ENCODE data around the gene FBXO9. TPM values are rescaled to one million over a fixed set of nuclear protein-coding genes. Genes with fewer than 3 reads are reported as not detected.
A peak's percentile ranks its signal among the peaks of the same experiment; 100 is the strongest.

FBXO9 gene
- total RNA-seq, 1 donor from 2014 or later = 61.4 TPM

DNA sequence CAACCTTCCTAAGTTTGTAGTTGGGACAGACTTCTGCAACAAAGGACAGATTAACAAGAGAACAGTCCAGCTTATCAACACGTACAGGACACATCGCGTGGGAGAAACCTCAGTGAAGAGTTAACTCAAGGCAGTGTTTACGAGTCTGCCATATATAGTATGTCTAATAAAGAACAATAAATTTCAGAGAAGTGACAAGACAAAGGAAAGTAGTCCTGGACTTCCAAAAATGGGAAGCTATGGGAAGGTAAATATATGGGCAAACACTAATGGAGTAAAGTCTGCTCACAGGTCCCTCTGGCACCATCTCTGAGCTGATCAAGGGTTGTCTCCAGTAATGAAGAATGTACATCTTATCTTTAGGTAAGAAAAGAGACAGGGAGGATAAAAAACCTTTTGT is 48.5 kb downstream of the FBXO9 start:
- H3K27me3 ChIP-seq = no peaks in the 10 kb centered on the region
- H3K4me3 ChIP-seq = no peak overlapping the region
- H3K27ac ChIP-seq = no peak overlapping the region
- peaks cover 8% of the 10 kb centered on the region for H3K4me1 ChIP-seq
- H3K36me3 ChIP-seq = no peaks in the 10 kb centered on the region
- intact Hi-C loops (cut with DNase I) = no loop called here
- no peaks in the 10 kb centered on the region for H3K9me3 ChIP-seq
- no peak for DNase-seq (ENCODE audit: extremely low spot score in 2 of 2)
- TF ChIP-seq POLR2A (IDR thresholded peaks at IDR 0.05) = no peak
- TF ChIP-seq, protein P1, sequence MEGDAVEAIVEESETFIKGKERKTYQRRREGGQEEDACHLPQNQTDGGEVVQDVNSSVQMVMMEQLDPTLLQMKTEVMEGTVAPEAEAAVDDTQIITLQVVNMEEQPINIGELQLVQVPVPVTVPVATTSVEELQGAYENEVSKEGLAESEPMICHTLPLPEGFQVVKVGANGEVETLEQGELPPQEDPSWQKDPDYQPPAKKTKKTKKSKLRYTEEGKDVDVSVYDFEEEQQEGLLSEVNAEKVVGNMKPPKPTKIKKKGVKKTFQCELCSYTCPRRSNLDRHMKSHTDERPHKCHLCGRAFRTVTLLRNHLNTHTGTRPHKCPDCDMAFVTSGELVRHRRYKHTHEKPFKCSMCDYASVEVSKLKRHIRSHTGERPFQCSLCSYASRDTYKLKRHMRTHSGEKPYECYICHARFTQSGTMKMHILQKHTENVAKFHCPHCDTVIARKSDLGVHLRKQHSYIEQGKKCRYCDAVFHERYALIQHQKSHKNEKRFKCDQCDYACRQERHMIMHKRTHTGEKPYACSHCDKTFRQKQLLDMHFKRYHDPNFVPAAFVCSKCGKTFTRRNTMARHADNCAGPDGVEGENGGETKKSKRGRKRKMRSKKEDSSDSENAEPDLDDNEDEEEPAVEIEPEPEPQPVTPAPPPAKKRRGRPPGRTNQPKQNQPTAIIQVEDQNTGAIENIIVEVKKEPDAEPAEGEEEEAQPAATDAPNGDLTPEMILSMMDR (IDR thresholded peaks at IDR 0.05) = no peak
- TF ChIP-seq POLR2AphosphoS5 (IDR thresholded peaks at IDR 0.05; ENCODE audit: insufficient read depth in 1 of 2, low read depth in 1 of 2) = no peak

DNA sequence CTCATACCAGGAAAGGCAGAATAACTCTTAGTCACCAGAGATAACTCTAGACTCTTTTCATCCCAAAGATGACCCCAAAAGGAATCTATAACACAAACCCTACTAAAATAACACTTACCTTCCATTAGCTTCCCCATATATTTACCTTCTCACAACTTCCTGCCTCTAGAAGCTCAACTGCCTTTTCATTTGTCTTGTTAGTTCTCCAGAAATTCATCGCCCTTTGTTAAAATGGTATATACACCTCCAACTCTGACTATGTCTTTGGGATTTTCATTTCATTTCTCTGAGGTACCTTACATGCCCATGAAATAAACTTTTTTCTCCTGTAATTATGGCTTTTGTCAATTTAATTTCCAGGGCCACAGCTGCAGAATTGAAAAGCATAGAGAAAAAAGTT is 49.9 kb downstream of the FBXO9 start:
- H3K27me3 ChIP-seq = no peaks in the 10 kb centered on the region
- H3K9me3 ChIP-seq = no peaks in the 10 kb centered on the region
- DNase-seq (ENCODE audit: extremely low spot score in 2 of 2) = no peak
- peaks cover 13% of the 10 kb centered on the region for H3K4me1 ChIP-seq
- no peak overlapping the region for H3K4me3 ChIP-seq
- intact Hi-C loops (cut with DNase I) = no loop called here
- H3K36me3 ChIP-seq = no peaks in the 10 kb centered on the region
- TF ChIP-seq, protein P1 (IDR thresholded peaks at IDR 0.05) = no peak
- no peak for TF ChIP-seq POLR2AphosphoS5 (IDR thresholded peaks at IDR 0.05; ENCODE audit: insufficient read depth in 1 of 2, low read depth in 1 of 2)
- no peak for TF ChIP-seq POLR2A (IDR thresholded peaks at IDR 0.05)
- H3K27ac ChIP-seq = no peak overlapping the region

DNA sequence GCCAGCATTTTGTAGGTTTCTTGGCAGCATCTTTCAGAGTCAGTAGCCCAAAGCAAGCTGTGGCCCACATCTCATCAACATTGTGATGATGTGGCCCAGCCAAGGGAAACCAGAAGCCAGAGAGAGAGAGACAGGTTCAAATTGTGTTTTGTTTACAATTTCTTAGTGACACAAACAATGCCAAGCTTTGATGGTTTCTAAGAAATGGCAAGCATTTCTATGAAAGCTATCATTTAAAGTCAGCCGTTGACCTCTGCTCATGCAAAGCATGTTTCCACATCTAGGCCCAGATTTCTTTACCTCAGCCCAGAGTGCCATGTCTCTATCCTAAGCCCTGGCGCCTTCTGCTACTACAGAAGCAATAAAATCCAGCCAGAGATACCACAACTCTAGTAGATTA is 50.5 kb downstream of the FBXO9 start:
- DNase-seq (ENCODE audit: extremely low spot score in 2 of 2) = no peak
- intact Hi-C loops (cut with DNase I) = no loop called here
- Histone ChIP-seq H3K4me1 (peaks cover 13% of the 10 kb centered on the region), H3K27me3 (no peaks in the 10 kb centered on the region), H3K36me3 (no peaks in the 10 kb centered on the region), H3K9me3 (no peaks in the 10 kb centered on the region), H3K27ac (no peak overlapping the region), H3K4me3 (no peak overlapping the region)
- no peak for TF ChIP-seq POLR2A (IDR thresholded peaks at IDR 0.05)
- TF ChIP-seq POLR2AphosphoS5 (IDR thresholded peaks at IDR 0.05; ENCODE audit: insufficient read depth in 1 of 2, low read depth in 1 of 2) = no peak
- TF ChIP-seq, protein P1 (IDR thresholded peaks at IDR 0.05) = no peak

DNA sequence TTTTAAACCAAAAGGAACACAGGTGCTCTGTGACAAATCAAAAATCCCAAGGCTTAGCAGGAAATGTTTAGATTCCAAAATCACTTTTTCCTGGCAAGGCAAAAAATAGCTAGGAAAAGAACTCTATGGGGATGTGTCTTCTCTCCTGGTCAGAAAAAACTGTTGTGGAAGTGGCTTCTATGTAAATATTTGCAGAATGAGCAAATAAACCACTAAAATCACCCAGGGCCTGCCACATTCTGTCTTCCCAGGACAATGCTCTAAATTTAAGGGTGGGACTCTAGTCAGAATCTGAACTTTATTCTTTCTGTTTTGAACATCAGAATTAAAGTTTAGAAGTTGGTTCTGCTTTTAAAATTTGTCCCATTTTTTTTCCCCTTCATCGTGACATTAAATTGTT is 54.1 kb downstream of the FBXO9 start:
- no peak for DNase-seq (ENCODE audit: extremely low spot score in 2 of 2)
- H3K4me3 ChIP-seq = no peak overlapping the region
- intact Hi-C loops (cut with DNase I) = no loop called here
- no peaks in the 10 kb centered on the region for H3K27me3 ChIP-seq
- no peaks in the 10 kb centered on the region for H3K9me3 ChIP-seq
- no peaks in the 10 kb centered on the region for H3K36me3 ChIP-seq
- H3K4me1 ChIP-seq = peaks cover 5% of the 10 kb centered on the region
- TF ChIP-seq POLR2A (IDR thresholded peaks at IDR 0.05) = no peak
- TF ChIP-seq, protein P1 (IDR thresholded peaks at IDR 0.05) = no peak
- no peak for TF ChIP-seq POLR2AphosphoS5 (IDR thresholded peaks at IDR 0.05; ENCODE audit: insufficient read depth in 1 of 2, low read depth in 1 of 2)
- H3K27ac ChIP-seq = no peak overlapping the region

DNA sequence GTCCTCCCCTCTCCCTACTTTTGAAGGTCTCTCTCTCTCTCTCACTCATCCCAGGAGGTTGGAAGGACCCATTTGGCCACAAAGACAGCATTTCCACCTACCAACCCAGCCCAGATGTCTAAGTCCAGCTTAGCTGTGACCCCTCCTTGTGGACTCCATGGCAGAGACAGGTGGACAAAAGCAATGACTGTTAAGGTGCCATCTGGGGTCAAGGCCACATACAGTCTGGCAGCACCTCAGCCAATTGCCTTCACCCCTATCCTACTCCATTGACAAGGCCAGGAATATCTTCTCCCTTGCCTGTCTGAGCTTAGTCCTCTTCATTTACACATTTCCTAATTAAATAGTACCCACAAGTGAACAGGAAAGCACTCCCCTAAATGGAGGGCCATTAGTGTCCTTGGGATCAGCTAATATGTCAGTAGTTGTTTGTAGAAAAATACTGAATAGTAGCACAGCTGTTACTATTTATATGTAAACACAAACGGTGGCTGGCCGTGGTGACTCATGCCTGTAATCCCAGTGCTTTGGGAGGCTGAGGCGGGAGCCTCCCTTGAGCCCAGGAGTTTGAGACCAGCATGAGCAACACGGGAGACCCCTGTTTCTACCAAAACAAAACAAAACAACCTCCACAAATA is 54.7 kb downstream of the FBXO9 start:
- peak in 1 of 2 donors; percentile 79 for DNase-seq (ENCODE audit: extremely low spot score in 2 of 2)
- H3K27me3 ChIP-seq = no peaks in the 10 kb centered on the region
- no peaks in the 10 kb centered on the region for H3K9me3 ChIP-seq
- peaks cover 5% of the 10 kb centered on the region for H3K4me1 ChIP-seq
- H3K27ac ChIP-seq = no peak overlapping the region
- H3K4me3 ChIP-seq = no peak overlapping the region
- TF ChIP-seq POLR2A (IDR thresholded peaks at IDR 0.05) (no peak), POLR2AphosphoS5 (IDR thresholded peaks at IDR 0.05; ENCODE audit: insufficient read depth in 1 of 2, low read depth in 1 of 2) (no peak)
- TF ChIP-seq, protein P1 (IDR thresholded peaks at IDR 0.05) = no peak
- intact Hi-C loops (cut with DNase I) = no loop called here
- H3K36me3 ChIP-seq = no peaks in the 10 kb centered on the region
